ENCODE results near the gene POLR2E. TPM values are rescaled to one million over a fixed set of nuclear protein-coding genes. Genes with fewer than 3 reads are reported as not detected.
A peak's percentile ranks its signal among the peaks of the same experiment; 100 is the strongest.

The POLR2E gene
- total RNA-seq, 1 donor from 2014 or later = 137 TPM

DNA sequence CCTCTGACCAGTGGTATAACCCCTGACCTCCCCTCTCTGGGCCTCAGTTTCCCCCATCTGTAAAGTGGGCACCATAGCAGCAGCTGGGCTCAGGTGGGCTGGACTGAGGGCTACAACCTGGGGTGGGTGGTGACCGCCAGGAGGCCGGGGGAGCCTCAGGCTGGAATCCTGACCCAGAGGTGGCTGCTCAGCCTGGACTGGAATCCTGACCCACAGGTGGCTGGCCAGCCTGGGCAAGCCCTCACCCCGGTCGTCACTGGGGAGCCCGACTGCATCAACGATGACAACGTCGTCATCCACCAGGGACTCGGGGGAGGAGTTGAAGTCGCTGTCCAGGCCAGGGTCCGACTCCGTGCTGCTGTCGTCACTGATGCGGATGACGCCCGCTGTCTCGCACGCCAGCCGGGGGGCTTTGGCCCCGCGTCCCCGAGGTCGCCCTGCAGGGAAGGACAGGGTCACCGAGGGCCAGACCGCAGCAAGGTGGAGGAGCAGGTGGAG, 18.9 kb upstream of the POLR2E start:
- TF ChIP-seq CTCF (IDR thresholded peaks at IDR 0.05; ENCODE audit: unreplicated experiment) = no peak
- Mint-ChIP-seq H3K27me3 (ENCODE audit: low read depth) (no peaks in the 10 kb centered on the region), H3K9me3 (no peaks in the 10 kb centered on the region), H3K4me1 (no peaks in the 10 kb centered on the region), H3K4me3 (no peak overlapping the region), H3K27ac (no peak overlapping the region), H3K36me3 (peaks cover 4% of the 10 kb centered on the region)
- DNase-seq (ENCODE audit: low spot score in 2 of 2, unreplicated experiment in 2 of 2) = no peak

- H3K36me3 Mint-ChIP-seq = no peaks in the 10 kb centered on the region
- peak overlapping the region; percentile 12 for H3K27ac Mint-ChIP-seq
- peak overlapping the region; percentile 17 for H3K4me3 Mint-ChIP-seq
- no peaks in the 10 kb centered on the region for H3K9me3 Mint-ChIP-seq
- peak; percentile 80 for TF ChIP-seq CTCF (IDR thresholded peaks at IDR 0.05; ENCODE audit: unreplicated experiment)
- no peaks in the 10 kb centered on the region for H3K4me1 Mint-ChIP-seq
- peak; percentile 92 to 93 for DNase-seq (ENCODE audit: low spot score in 2 of 2, unreplicated experiment in 2 of 2)
- H3K27me3 Mint-ChIP-seq (ENCODE audit: low read depth) = no peaks in the 10 kb centered on the region
Measured at GRCh38 chr19:1113030-1113985, 18.1 kb upstream of the POLR2E start.

- peak in 1 of 2 experiments; percentile 49 for DNase-seq (ENCODE audit: low spot score in 2 of 2, unreplicated experiment in 2 of 2)
- no peaks in the 10 kb centered on the region for H3K9me3 Mint-ChIP-seq
- no peak overlapping the region for H3K27ac Mint-ChIP-seq
- TF ChIP-seq CTCF (IDR thresholded peaks at IDR 0.05; ENCODE audit: unreplicated experiment) = no peak
- H3K36me3 Mint-ChIP-seq = no peaks in the 10 kb centered on the region
- no peaks in the 10 kb centered on the region for H3K27me3 Mint-ChIP-seq (ENCODE audit: low read depth)
- no peaks in the 10 kb centered on the region for H3K4me1 Mint-ChIP-seq
- no peak overlapping the region for H3K4me3 Mint-ChIP-seq
Measured at GRCh38 chr19:1112268-1113029, 17.3 kb upstream of the POLR2E start.

- Mint-ChIP-seq H3K4me1 (peaks cover 1% of the 10 kb centered on the region), H3K4me3 (no peak overlapping the region), H3K27ac (no peak overlapping the region), H3K9me3 (no peaks in the 10 kb centered on the region), H3K27me3 (ENCODE audit: low read depth) (no peaks in the 10 kb centered on the region), H3K36me3 (no peaks in the 10 kb centered on the region)
- TF ChIP-seq CTCF (IDR thresholded peaks at IDR 0.05; ENCODE audit: unreplicated experiment) = no peak
- DNase-seq (ENCODE audit: low spot score in 2 of 2, unreplicated experiment in 2 of 2) = no peak
Measured at GRCh38 chr19:1111641-1112267, 16.6 kb upstream of the POLR2E start.

- H3K9me3 Mint-ChIP-seq = no peaks in the 10 kb centered on the region
- no peak for TF ChIP-seq CTCF (IDR thresholded peaks at IDR 0.05; ENCODE audit: unreplicated experiment)
- peaks cover 3% of the 10 kb centered on the region for H3K4me1 Mint-ChIP-seq
- H3K36me3 Mint-ChIP-seq = no peaks in the 10 kb centered on the region
- no peak for DNase-seq (ENCODE audit: low spot score in 2 of 2, unreplicated experiment in 2 of 2)
- no peak overlapping the region for H3K27ac Mint-ChIP-seq
- no peak overlapping the region for H3K4me3 Mint-ChIP-seq
- H3K27me3 Mint-ChIP-seq (ENCODE audit: low read depth) = no peaks in the 10 kb centered on the region
Measured at GRCh38 chr19:1110809-1111640, 15.8 kb upstream of the POLR2E start.

Measured in mesothelial cell of epicardium (in vitro differentiated cells).